GM21723 (cell line): Measurements from ENCODE around the gene PLA2G4D.

Experiments used
- ATAC-seq: cut with Tn5 transposase; IDR thresholded peaks from one replicate; pipeline ENCODE4 v1.9.1; 2021; ENCODE audit warnings: mild to moderate bottlenecking, moderate library complexity; ENCODE audit not compliant: unreplicated experiment

PLA2G4D gene

DNA sequence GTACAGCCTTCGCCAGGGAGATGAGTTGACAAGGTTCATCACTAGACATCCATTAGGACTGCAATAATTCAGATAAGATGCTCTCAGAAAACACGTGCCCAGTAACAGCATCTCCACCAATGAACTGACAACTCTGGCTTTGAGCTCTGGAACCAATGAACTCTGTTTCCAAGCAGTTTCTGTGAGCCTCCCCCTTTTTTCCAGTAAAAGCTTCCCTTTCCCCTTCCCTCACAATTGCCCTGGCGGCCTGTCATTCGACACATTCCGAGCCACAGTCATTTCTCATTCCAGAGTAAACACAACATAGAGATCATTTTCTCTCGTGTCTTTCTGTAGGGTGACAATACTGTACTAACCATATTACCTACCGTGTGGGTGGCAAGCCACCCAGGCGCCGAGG is 3.6 kb downstream of the PLA2G4D start:
- no peak for ATAC-seq

DNA sequence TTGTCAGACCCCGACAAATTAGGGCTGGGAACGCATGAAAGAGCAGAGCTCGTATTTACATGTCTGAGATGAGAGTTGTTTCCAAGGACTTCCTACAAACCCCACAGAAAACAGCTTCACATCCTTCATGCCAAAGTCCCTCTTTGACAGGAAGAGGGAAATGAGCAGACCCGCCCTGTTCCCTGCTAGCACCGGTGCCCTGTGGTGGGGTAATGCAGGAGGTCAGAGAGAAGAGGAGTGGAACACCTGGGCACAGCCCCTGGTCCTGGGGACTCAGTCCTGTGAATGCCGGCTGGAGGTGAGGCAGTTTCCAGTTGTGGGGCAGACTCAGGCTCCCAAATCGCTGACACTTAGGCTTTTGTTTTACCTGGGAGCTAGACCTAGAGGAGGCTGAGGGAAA is 4.0 kb downstream of the PLA2G4D start:
- ATAC-seq = no peak

DNA sequence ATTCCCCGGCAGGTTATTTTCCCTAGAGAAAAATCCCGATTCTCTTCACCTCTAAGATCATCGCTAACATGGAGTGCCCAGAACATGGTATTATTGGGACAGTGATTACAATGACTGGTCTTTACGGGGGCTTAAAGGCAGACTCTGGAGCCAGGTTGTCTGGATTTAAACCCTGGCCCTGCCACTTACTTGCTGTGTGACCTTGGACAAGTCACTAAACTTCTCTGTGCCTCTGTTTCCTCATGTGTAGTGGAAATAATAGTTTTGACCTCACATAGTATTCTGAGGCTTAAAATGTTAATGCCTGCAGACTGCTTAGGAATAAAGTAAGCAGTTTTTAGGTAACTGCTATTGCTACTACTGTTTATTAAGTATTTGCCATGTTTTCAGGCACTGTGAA is 4.4 kb downstream of the PLA2G4D start:
- ATAC-seq = no peak

DNA sequence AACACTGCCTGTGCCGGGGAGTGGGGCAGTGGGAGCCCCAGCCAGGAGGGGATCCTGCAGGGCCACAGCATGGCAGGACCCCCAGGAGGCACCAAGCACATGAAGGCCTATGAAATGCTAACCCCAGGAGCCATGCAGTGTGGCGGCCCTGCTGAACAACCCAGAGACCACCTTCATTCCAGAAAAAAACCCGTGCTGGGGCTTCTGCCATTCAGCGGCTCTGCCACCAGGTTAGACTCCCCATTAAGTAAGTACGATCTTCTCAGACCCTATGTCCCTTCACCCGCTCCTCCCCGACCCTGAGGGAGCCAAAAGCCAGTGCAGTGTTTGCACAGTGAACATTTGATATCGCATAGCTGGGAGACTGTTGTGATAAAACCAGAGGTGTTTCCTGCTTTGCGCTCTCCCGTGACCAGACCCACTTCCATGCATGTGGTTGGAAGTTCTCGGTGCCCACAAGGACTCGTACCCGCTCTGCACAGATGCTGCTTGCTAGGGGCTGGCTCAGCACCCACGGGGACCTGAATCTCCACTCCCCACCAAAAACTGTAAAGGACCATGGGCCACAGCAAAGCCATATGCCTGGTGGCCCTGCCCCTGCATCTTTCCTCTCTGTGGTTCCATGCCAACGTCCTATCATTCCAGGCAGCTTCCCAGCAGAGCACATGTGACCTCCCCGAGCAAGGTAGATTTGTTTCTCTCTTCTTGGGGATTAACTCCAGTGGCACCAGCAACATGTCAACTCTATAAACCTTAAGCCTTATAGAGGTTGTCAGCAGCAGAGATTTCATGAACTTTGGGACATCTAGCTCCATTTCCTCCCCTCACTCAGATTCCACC is 5.3 kb downstream of the PLA2G4D start:
- ATAC-seq = no peak

DNA sequence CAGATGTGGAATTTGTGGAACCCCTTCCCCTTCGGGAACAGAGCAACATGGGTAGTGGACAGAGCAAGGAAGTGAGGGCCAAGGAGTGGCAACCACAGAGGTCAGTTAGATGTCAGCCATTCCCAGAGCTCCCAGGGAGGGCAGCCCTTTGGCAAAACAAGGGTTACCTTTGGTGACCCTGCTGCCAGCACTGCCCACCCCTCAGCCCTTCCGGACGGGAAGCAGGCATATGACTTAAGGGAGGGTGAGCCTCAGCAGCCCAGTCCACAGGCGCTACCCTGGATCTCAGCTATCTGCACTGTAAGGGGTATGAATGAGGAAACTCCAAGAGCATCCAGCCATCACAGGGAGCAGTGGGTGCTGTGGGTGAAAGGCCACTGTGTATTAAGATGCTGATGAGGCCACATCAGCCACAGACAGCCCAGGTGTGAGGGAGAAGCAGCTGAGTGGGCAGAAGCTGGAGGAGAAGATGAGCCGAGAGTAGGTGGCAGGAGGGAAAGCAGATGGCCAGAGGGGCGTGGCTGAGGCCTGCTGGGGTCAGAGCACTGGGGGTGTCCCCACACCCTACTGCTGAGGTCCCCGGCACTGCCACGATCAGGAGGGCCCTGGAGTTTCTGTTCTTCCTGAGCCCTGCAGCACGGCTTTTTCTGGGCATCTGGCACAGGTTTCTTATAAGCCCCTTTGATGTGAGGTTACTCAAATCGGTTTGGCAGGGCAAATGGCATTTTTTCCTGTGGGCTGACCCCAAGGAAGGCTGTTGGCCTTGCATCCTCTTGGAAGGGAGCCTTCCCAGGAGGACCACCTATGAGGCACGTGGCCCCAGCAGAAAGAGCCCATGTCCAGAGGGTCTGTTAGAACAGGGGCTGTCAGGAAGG is 6.2 kb downstream of the PLA2G4D start:
- no peak for ATAC-seq

DNA sequence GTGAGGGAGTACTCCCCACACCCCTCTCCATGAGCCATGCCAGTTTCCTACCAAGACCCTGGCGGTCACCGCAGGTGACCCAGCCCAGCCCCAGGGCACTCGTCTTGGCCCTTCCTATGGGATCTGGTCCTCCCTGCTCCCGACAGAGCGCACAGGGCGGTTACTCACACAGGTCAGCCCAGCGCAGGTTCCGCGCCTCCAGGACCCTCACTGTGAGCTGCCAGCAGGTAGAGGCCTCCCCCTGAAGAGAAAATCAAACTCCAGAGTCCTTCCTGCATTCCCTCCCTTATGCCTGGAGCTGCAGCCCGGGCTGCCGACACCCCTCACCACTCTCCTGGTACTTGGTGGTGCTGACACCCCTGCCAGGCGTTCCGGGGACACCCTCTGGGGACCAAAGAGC is 6.9 kb downstream of the PLA2G4D start:
- no peak for ATAC-seq

DNA sequence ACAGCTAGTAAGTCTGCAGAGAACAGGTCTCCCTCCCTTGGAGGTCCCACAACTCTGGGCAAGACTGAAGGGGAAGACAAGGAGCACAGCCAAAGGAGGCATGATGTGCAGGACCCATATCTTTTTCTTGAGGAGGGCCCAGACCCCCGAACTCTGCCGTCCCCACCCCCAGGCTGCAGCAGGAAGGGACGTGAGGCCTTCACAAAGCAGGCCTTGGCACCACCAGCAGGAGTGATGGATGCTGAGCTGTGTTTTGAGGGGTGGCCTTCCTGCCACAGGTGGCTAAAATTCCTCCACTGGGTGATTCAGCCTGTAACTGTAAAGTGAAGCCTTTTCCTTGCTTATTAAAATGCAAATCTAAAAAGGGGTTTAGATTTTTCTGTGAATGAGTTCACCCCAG is 8.6 kb downstream of the PLA2G4D start:
- no peak for ATAC-seq

DNA sequence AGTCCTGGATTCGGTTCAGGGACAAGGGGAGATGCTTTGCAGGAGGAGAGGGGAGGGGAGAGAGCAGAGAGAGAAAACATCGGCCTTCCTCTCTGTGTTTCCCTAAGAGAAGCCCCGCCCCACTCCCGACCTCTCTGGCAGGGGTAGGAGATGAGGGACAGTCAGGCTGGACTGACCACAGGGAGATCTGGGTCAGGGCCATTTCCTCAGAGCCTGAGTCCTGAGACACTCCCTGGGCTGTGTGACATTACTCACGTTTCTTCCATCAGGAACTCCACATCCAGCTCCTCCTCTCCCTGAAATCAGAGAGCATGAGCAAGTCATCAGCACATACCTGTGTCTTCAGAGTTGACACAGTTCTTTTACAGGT is 9.1 kb downstream of the PLA2G4D start:
- ATAC-seq = no peak

DNA sequence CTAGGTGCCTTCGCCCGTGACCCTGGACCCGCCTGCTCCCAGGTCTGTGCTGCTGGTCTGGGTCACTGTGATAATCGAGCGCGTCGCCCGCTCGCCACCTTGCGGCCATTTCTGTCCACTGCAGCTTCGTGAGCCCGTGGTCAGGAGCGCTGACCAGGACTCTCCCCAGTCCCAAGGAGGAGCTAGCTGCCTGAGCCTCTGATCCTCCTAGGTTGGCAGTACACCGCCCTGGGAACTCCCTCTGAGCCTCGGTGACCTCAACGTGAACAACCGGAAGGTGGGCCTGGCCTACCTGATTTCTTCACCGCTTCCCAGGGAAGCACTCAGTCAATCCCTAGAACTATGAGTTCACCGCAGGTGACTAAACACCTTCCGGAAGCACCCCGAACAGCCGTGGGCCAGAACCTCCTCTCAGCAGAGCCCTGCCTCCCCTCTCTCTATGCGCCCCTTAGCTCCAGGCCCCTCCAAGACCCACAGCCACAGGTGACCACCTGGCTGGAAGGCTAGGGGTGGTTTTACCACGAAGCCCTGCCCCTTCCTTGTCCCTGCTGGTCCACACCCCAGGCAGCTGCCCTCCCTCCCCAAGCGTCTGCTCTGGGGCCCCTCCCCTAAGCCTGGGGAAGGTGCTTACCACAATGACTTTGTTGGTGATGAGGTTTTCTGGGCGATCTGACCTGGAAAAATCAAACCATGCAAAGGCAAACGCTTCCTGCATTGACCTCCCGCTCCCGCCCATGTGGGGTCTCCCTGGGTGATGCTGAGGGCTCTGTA is 9.7 kb downstream of the PLA2G4D start:
- no peak for ATAC-seq

DNA sequence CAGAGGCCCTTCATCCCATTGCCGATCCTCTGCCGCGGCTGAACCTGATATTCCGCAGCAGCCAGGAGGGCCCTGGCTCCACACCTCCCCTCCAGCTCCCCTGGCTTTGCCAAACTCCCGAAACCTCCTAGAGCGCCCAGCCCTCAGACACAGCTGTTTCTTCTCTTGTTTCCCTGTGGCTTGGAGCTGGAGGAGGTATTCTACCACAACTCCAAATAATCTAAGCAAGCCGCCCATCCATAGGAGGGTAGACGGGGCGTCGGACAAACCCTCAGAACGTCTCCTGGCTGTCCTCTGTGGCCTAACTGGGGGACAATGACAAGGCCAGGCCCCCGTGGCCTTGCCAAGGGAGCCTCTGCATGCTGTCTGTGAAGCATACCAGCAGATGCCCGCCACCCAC is 10.4 kb downstream of the PLA2G4D start:
- ATAC-seq = no peak

DNA sequence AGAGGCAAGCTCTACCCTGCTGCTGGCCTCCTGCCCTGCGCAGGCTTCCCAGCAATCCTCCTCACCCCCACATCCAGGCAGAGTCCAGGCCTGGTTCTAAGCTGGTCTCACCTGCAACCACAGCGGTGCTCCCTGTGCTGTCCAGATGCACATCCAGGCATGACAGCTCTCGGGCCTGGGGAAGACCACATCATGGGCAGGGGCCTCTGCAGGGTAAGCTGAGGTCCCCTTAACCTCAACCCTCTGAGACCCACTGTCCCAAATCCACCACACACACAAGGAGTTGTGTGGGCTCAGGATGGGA is 10.8 kb downstream of the PLA2G4D start:
- ATAC-seq = no peak

DNA sequence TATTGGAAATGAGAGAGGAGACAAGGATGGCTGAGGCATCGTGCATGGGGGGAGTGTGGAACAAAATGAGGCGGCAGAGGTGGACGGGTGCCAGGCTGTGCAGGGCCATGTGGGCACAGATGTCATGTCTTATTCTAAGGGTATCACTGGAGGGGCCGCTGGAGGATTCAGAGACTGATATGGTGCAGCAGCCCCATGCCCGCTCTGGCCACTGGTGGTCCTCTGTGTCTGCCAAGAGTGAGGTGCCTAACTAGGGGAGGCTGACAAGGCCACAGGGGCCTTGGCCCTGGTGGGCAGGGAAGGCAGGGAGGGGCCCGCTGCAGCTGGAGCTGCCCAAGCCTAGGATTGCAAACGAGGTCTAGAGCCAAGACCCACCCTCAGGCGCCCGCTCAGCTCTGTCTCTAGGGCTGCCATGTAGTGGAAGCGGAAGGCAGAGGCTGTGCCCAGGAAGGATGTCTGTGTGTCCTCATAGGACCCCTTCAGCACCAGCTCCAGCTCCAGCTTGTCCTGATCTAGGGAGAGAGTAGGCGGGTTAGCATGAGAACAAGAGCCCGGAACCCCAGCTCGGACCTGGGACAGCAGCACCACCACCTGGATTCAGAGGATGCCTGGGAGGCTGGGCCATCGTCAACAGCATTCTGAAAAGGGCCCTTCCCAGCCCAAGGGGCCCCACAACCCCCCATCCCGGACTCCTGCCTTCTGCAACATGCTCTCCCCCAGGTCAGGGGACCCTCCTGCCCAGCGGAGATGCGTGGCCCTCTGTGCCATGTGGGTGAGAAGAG is 11.3 kb downstream of the PLA2G4D start:
- ATAC-seq = no peak

DNA sequence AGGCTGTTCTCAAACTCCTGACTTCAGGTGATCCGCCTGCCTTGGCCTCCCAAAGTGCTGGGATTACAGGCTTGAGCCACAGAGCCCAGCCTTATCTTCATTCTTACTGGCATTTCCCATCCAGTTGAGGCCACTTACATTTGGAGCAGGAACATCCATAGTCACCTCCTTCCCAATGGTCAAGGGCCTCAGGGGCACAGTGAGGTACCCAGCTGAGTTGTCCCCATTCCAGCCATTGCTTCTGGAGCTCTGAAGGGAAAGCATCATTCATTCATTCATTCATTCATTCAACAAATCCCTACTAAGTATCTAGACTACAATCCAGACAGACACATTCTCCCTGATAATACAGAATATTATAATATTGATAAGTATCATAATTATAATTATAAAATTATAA is 12.2 kb downstream of the PLA2G4D start:
- no peak for ATAC-seq

DNA sequence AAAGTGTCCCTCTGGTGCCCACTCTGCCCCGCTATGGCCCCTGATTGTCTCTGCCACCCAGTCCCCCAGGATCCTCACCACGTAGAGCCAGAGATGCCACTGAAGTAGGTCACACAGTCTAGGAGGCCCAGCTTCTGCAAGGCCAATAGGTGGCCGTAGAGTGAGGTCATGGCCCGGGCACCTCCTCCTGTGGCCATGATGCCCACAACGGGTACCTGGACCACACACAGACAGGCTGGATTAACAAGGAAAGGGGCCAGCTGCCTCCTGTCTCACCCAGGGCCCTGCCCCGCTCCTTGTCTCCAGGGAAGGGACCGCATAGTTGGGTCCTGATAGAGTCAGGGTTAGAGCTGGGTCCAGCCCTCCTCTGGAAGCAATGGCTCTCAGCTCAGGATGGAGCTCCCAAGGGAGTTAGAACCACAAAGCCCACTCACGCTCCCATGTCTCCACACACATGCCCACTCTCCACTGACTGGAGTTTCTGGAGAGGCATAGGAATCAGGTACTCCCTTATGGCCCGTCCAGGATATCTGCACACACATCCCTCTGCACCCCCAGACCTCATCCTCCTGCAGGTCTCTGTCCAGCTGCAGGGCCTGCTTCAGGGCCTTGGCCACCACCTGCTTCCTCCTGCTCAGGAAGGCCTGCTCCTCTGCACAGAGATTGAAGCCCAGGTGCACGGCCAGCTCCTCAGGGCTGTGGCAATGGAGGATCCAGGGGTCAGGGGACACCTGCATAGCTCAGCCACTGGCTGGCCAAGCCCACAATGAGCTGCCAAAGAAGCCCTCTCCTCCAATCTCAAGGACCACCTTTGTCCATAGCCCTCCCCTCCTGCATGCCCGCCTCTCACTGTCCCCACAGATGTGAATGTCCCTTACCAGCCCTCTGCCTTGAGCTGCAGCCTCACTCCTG is 13.2 kb downstream of the PLA2G4D start:
- ATAC-seq = no peak

DNA sequence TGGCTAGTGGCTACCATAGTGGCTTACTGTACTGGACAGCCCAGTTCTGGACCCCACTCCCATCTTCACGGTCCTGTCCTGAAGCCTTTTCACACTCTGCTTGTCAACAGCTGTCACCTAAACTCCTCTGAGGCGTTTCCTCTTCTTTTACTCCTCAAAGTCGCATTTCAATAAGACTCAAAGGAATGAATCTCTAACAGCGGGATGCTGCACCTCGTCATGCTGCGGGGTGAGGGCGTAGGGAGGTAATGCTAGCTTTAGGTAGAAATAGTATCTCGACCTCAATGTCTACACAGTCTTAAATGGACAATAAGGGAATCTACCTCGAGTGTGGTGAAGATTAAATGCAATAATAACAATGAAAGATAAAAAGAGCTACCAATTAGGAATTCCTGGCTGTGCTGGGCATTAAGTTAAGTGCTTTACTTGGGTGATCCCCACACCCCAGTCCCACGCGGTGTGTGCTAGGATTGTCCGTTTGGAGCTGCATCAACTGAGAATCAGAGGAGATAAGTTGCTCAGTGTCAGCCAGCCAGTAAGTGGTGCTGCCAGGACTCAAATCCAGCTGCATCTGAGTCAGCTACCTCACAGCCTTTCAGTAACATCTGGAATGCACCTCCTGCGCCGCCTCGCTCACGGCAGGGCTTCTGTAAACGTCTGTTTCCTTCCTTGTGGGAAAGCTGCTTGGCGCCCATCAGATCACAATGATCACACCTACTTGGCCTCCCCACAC is 14.0 kb downstream of the PLA2G4D start:
- ATAC-seq = no peak

DNA sequence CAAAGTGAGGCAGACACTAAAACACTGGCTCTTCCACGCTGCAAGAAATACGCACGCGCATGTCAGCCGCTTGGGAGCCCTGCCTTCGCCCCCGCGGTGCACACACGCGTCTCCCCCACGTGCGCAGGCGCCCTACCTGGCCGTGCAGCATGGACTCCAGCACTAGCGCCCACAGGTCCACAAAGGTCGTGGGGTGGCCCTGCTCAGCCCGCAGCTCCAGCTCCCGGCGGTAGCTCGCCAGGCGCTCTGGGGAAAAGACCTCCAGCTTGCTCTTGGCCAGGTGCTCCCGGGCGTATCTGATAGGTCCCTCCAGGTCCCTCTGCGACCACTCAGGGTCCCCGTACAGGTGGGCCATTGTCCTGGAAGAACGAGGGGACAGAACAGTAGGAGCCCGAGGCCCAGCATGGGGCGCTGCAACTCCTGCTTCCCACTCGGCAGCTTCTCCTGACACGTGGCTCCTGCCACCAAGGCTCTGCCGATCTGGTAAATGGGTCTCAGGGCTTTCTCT is 14.9 kb downstream of the PLA2G4D start:
- no peak for ATAC-seq

DNA sequence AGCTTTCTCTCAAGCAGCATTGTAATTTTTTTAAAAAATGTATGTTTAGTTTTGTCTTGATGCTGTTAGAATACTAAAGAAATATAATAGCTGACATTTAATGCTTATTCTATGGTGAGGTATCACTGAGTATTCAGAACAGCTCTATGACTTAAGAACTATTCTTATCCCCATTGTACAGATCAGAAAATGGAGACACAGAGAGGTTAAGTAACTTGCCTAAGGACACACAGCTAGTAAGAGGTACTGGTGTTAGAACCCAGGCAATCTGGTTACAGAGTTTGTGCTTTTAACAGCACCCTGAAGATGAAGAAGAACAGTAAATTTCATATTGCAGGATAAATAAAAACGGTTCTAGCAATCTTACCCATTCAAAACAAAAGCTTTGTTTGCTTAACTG is 15.5 kb downstream of the PLA2G4D start:
- no peak for ATAC-seq

DNA sequence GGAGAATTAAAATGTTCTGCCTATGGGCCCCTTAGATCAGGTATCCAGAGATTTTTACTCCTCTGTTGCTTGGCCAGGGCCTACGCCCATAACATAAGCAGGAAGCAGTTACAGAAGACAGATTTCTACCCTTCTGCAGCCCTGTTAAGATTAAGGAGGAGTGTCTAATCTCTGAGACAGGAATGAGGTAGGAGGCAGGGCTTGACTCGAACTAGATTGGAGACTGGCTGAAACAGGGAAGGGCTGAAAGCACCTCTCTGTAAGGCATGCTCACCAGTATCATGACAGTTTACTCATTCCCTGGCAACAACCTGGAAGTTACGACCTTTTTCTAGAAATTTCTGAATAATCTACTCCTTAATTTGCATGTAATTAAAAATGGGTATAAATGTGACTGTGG is 16.7 kb downstream of the PLA2G4D start:
- ATAC-seq = no peak

DNA sequence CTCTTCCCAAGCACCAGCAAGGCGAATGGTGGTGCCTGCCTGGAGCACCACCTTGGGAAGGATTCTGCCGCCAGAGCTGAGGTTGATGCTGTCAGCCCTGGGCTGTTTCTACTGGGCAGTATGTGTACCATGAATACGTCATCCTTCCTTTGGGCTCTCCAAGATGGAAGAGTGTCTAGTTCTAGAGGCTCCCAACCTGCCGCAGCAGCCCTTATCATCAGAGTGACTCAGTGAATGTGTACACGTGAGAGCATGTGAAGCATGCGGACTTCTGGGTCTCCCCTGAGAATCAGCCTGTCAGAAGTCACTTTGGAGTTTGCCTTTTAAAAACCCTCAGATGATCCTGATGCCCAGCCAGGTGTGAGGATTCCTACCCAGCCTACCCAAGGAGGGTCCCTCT is 20.9 kb downstream of the PLA2G4D start:
- ATAC-seq = no peak
